GM23338 (cell line): ENCODE data around the gene VRTN. TPM values are rescaled to one million over a fixed set of nuclear protein-coding genes. Genes with fewer than 3 reads are reported as not detected.

ENCODE experiments used
- ATAC-seq: fragments of 200-7000 bp; cut with Tn5 transposase; 3 replicates; pipeline ENCODE4 v1.9.1; 2020
- DNase-seq: peaks from one replicate; pipeline ENCODE4 v3.0.0-alpha.2; 2015; ENCODE audit warnings: low spot score
- H2AFZ ChIP-seq: fragments of 200-600 bp; sonication (generic); 2 replicates; pipeline ENCODE4 v1.8.0; 2016; ENCODE audit warnings: antibody characterized with exemption, mild to moderate bottlenecking, moderate library complexity
- H3F3A ChIP-seq: fragments of 200-600 bp; sonication (generic); replicated peaks from 2 replicates; pipeline ENCODE4 v1.8.0; 2017; ENCODE audit warnings: antibody characterized with exemption, mixed run types, low read depth
- H3K27ac ChIP-seq: fragments of 200-600 bp; sonication (generic); 2 replicates; pipeline ENCODE4 v1.6.1; 2016; ENCODE audit warnings: low read depth
- H3K27me3 ChIP-seq: fragments of 200-600 bp; sonication (generic); 2 replicates; pipeline ENCODE4 v1.8.0; 2016; ENCODE audit warnings: mild to moderate bottlenecking, mixed run types, moderate library complexity; ENCODE audit not compliant: insufficient read depth
- H3K36me3 ChIP-seq: fragments of 200-600 bp; sonication (generic); 2 replicates; pipeline ENCODE4 v1.8.0; 2016; ENCODE audit warnings: mild to moderate bottlenecking; ENCODE audit not compliant: insufficient read depth
- H3K4me1 ChIP-seq: fragments of 200-600 bp; sonication (generic); 2 replicates; pipeline ENCODE4 v1.8.0; 2016; ENCODE audit warnings: mild to moderate bottlenecking, moderate library complexity; ENCODE audit not compliant: insufficient read depth
- H3K4me2 ChIP-seq: fragments of 200-600 bp; sonication (generic); 2 replicates; pipeline ENCODE4 v1.7.1; 2017; ENCODE audit warnings: mixed run types
- H3K4me3 ChIP-seq: fragments of 200-600 bp; sonication (generic); 2 replicates; pipeline ENCODE4 v1.6.1; 2016; ENCODE audit warnings: mixed run types
- H3K79me2 ChIP-seq: fragments of 200-600 bp; sonication (generic); replicated peaks from 2 replicates; pipeline ENCODE4 v1.8.0; 2017; ENCODE audit warnings: mild to moderate bottlenecking; ENCODE audit not compliant: insufficient read depth
- H3K9me2 ChIP-seq: fragments of 200-600 bp; sonication (generic); 2 replicates; pipeline ENCODE4 v1.8.0; 2017; ENCODE audit not compliant: insufficient read depth
- H4K20me1 ChIP-seq: fragments of 200-600 bp; sonication (generic); replicated peaks from 2 replicates; pipeline ENCODE4 v1.8.0; 2017; ENCODE audit warnings: mild to moderate bottlenecking; ENCODE audit not compliant: insufficient read depth
- H3K27ac Mint-ChIP-seq: 2 replicates; pipeline ENCODE4 v1.8.0; 2020; ENCODE audit warnings: inconsistent platforms, mild to moderate bottlenecking, moderate library complexity, mixed read lengths
- H3K27me3 Mint-ChIP-seq: 3 replicates; pipeline ENCODE4 v1.8.0; 2022; ENCODE audit warnings: low read depth, mild to moderate bottlenecking, moderate library complexity, mixed read lengths, inconsistent platforms; ENCODE audit not compliant: insufficient read depth, poor library complexity
- H3K36me3 Mint-ChIP-seq: 3 replicates; pipeline ENCODE4 v1.8.0; 2021; ENCODE audit warnings: low read depth, mild to moderate bottlenecking, inconsistent platforms, moderate library complexity, mixed read lengths
- H3K4me1 Mint-ChIP-seq: 3 replicates; pipeline ENCODE4 v1.8.0; 2020; ENCODE audit warnings: mild to moderate bottlenecking, inconsistent platforms, mixed read lengths
- H3K4me3 Mint-ChIP-seq: 3 replicates; pipeline ENCODE4 v1.8.0; 2021; ENCODE audit warnings: moderate library complexity, mild to moderate bottlenecking, inconsistent platforms, mixed read lengths
- H3K9me3 Mint-ChIP-seq: 3 replicates; pipeline ENCODE4 v1.8.0; 2020; ENCODE audit warnings: moderate library complexity, mild to moderate bottlenecking, inconsistent platforms, mixed read lengths
- CREB1 ChIP-seq: fragments of 250-450 bp; sonication (Bioruptor Pico); IDR thresholded peaks from 2 replicates; pipeline ENCODE4 v1.5.0; 2020; ENCODE audit warnings: low read depth, mild to moderate bottlenecking, moderate library complexity
- EZH2 ChIP-seq: fragments of 200-600 bp; sonication (generic); IDR thresholded peaks from one replicate; pipeline ENCODE4 v1.8.0; 2017; ENCODE audit warnings: antibody characterized with exemption, mild to moderate bottlenecking, low read depth; ENCODE audit not compliant: unreplicated experiment
- EZH2phosphoT487 ChIP-seq: fragments of 200-600 bp; sonication (generic); IDR thresholded peaks from one replicate; pipeline ENCODE4 v1.8.1; 2018; ENCODE audit warnings: antibody characterized with exemption; ENCODE audit not compliant: unreplicated experiment
- polyA plus RNA-seq: library from polyadenylated mRNA; unstranded; fragments of >200 nt; fragmentation: Nextera tagmentation; extraction: Ambion mirVana; gene quantifications from 2 replicates; pipeline ENCODE4 v1.2.1, GENCODE V29; 2016
- total RNA-seq: library from RNA; depleted of rRNA; stranded (reverse); fragments of >200 nt; shearing (Covaris generic); gene quantifications from 2 replicates; pipeline ENCODE4 v1.2.3, GENCODE V29; 2014
- TF ChIP-seq, protein P1 (sequence below), 2 experiments: fragments of 200-600 bp in 1 of 2; sonication (generic) in 1 of 2; conservative IDR thresholded peaks; 2 replicates each; pipeline versions ENCODE4 v1.5.1 to v1.6.1; 2016 to 2017; ENCODE audit warnings: antibody characterized with exemption in 2 of 2, low read depth in 2 of 2, mild to moderate bottlenecking in 2 of 2, moderate library complexity in 1 of 2
- TF ChIP-seq, protein P2 (sequence below): IDR thresholded peaks from one replicate; pipeline ENCODE4 v1.6.1; 2018; ENCODE audit warnings: antibody characterized with exemption; ENCODE audit not compliant: unreplicated experiment
- TF ChIP-seq, protein P3 (sequence below): fragments of 250-450 bp; sonication (Bioruptor Pico); IDR thresholded peaks from 2 replicates; pipeline ENCODE4 v1.5.0; 2020; ENCODE audit warnings: mild to moderate bottlenecking, moderate library complexity

VRTN gene
- total and polyA plus RNA-seq, 2 experiments from 2014 or later: 63.9 to 143 TPM

DNA sequence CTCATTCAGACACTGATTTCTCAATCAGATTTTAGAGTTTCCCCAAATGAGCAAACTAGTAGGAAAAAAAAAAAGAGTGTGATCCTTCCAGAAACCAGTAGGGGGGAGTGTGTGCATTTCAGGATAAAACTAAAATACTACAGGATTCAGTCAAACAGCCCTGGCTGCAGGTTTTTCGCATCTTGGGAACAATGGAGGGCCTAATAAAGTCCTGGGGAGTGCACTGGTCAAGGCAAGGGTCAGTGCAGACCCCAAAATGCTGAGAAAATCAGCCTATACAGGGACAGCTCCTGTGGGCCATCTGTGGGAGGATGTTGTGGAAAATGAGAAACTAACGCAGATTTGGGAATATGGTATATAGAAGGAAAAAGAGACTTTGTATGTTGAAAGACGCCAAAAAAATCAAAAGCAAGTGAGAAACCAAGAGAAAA lies 23.3 kb upstream of the VRTN start:
- Histone ChIP-seq H3K9me2 (no peaks in the 10 kb centered on the region), H3K4me3 (no peak overlapping the region), H3K4me1 (peaks cover 25% of the 10 kb centered on the region; the same call in 1 of the 2 replicates), H3K79me2 (no peaks in the 10 kb centered on the region), H3K27ac (peak overlapping the region; percentile 100), H4K20me1 (no peaks in the 10 kb centered on the region), H2AFZ (no peak overlapping the region), H3K27me3 (no peaks in the 10 kb centered on the region), H3K4me2 (peak overlapping the region; percentile 63), H3K36me3 (no peaks in the 10 kb centered on the region), H3F3A (no peaks in the 10 kb centered on the region)
- Mint-ChIP-seq H3K36me3 (peaks cover 4% of the 10 kb centered on the region; the same call in 1 of the 3 replicates), H3K4me3 (peak overlapping the region; percentile 54; the same call in 2 of the 3 replicates), H3K4me1 (peaks cover 32% of the 10 kb centered on the region), H3K27ac (peak overlapping the region; percentile 99), H3K27me3 (peaks cover 17% of the 10 kb centered on the region), H3K9me3 (no peaks in the 10 kb centered on the region; the same call in 2 of the 3 replicates)
- peak; percentile 10; the same call in 2 of the 3 replicates for ATAC-seq
- peak; percentile 90 for DNase-seq
- TF ChIP-seq, protein P1, sequence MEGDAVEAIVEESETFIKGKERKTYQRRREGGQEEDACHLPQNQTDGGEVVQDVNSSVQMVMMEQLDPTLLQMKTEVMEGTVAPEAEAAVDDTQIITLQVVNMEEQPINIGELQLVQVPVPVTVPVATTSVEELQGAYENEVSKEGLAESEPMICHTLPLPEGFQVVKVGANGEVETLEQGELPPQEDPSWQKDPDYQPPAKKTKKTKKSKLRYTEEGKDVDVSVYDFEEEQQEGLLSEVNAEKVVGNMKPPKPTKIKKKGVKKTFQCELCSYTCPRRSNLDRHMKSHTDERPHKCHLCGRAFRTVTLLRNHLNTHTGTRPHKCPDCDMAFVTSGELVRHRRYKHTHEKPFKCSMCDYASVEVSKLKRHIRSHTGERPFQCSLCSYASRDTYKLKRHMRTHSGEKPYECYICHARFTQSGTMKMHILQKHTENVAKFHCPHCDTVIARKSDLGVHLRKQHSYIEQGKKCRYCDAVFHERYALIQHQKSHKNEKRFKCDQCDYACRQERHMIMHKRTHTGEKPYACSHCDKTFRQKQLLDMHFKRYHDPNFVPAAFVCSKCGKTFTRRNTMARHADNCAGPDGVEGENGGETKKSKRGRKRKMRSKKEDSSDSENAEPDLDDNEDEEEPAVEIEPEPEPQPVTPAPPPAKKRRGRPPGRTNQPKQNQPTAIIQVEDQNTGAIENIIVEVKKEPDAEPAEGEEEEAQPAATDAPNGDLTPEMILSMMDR (conservative IDR thresholded peaks at IDR 0.05; ENCODE audit: low read depth in 2 of 2): peak; percentile 73 to 78
- TF ChIP-seq EZH2phosphoT487: no peak
- TF ChIP-seq, protein P2, sequence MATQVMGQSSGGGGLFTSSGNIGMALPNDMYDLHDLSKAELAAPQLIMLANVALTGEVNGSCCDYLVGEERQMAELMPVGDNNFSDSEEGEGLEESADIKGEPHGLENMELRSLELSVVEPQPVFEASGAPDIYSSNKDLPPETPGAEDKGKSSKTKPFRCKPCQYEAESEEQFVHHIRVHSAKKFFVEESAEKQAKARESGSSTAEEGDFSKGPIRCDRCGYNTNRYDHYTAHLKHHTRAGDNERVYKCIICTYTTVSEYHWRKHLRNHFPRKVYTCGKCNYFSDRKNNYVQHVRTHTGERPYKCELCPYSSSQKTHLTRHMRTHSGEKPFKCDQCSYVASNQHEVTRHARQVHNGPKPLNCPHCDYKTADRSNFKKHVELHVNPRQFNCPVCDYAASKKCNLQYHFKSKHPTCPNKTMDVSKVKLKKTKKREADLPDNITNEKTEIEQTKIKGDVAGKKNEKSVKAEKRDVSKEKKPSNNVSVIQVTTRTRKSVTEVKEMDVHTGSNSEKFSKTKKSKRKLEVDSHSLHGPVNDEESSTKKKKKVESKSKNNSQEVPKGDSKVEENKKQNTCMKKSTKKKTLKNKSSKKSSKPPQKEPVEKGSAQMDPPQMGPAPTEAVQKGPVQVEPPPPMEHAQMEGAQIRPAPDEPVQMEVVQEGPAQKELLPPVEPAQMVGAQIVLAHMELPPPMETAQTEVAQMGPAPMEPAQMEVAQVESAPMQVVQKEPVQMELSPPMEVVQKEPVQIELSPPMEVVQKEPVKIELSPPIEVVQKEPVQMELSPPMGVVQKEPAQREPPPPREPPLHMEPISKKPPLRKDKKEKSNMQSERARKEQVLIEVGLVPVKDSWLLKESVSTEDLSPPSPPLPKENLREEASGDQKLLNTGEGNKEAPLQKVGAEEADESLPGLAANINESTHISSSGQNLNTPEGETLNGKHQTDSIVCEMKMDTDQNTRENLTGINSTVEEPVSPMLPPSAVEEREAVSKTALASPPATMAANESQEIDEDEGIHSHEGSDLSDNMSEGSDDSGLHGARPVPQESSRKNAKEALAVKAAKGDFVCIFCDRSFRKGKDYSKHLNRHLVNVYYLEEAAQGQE: no peak

DNA sequence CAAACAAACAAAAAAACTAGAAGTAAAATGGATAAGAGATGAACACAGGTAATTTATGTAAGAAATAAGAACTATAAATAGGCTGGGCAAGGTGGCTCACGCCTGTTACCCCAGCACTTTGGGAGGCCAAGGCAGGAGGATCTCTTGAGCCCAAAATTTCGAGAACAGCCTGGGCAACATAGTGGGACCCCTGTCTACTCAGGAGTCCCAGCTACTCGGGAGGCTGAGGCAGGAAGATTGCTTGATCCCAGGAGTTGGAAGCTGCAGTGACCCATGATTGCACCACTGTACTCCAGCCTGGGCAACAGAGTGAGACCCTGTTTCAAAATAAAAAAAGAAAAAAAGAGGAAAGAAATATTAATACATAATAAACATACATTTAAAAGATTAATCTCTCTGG lies 22.8 kb upstream of the VRTN start:
- H3K36me3 ChIP-seq: no peaks in the 10 kb centered on the region
- H4K20me1 ChIP-seq: no peaks in the 10 kb centered on the region
- H3K79me2 ChIP-seq: no peaks in the 10 kb centered on the region
- H3F3A ChIP-seq: no peaks in the 10 kb centered on the region
- Mint-ChIP-seq H3K9me3 (no peaks in the 10 kb centered on the region; the same call in 2 of the 3 replicates), H3K4me3 (peak overlapping the region; percentile 55; the same call in 2 of the 3 replicates), H3K27me3 (peaks cover 17% of the 10 kb centered on the region), H3K36me3 (peaks cover 4% of the 10 kb centered on the region; the same call in 1 of the 3 replicates), H3K27ac (peak overlapping the region; percentile 99), H3K4me1 (peaks cover 35% of the 10 kb centered on the region)
- DNase-seq: no peak
- H2AFZ ChIP-seq: no peak overlapping the region
- peak overlapping the region; percentile 63 for H3K4me2 ChIP-seq
- no peaks in the 10 kb centered on the region for H3K27me3 ChIP-seq
- H3K4me3 ChIP-seq: no peak overlapping the region
- H3K9me2 ChIP-seq: no peaks in the 10 kb centered on the region
- ATAC-seq: no peak
- H3K27ac ChIP-seq: peak overlapping the region; percentile 100
- peaks cover 25% of the 10 kb centered on the region; the same call in 1 of the 2 replicates for H3K4me1 ChIP-seq
- TF ChIP-seq EZH2phosphoT487 (no peak), CREB1 (CRISPR knock-in tag) (no peak), EZH2 (no peak)
- TF ChIP-seq, protein P3, sequence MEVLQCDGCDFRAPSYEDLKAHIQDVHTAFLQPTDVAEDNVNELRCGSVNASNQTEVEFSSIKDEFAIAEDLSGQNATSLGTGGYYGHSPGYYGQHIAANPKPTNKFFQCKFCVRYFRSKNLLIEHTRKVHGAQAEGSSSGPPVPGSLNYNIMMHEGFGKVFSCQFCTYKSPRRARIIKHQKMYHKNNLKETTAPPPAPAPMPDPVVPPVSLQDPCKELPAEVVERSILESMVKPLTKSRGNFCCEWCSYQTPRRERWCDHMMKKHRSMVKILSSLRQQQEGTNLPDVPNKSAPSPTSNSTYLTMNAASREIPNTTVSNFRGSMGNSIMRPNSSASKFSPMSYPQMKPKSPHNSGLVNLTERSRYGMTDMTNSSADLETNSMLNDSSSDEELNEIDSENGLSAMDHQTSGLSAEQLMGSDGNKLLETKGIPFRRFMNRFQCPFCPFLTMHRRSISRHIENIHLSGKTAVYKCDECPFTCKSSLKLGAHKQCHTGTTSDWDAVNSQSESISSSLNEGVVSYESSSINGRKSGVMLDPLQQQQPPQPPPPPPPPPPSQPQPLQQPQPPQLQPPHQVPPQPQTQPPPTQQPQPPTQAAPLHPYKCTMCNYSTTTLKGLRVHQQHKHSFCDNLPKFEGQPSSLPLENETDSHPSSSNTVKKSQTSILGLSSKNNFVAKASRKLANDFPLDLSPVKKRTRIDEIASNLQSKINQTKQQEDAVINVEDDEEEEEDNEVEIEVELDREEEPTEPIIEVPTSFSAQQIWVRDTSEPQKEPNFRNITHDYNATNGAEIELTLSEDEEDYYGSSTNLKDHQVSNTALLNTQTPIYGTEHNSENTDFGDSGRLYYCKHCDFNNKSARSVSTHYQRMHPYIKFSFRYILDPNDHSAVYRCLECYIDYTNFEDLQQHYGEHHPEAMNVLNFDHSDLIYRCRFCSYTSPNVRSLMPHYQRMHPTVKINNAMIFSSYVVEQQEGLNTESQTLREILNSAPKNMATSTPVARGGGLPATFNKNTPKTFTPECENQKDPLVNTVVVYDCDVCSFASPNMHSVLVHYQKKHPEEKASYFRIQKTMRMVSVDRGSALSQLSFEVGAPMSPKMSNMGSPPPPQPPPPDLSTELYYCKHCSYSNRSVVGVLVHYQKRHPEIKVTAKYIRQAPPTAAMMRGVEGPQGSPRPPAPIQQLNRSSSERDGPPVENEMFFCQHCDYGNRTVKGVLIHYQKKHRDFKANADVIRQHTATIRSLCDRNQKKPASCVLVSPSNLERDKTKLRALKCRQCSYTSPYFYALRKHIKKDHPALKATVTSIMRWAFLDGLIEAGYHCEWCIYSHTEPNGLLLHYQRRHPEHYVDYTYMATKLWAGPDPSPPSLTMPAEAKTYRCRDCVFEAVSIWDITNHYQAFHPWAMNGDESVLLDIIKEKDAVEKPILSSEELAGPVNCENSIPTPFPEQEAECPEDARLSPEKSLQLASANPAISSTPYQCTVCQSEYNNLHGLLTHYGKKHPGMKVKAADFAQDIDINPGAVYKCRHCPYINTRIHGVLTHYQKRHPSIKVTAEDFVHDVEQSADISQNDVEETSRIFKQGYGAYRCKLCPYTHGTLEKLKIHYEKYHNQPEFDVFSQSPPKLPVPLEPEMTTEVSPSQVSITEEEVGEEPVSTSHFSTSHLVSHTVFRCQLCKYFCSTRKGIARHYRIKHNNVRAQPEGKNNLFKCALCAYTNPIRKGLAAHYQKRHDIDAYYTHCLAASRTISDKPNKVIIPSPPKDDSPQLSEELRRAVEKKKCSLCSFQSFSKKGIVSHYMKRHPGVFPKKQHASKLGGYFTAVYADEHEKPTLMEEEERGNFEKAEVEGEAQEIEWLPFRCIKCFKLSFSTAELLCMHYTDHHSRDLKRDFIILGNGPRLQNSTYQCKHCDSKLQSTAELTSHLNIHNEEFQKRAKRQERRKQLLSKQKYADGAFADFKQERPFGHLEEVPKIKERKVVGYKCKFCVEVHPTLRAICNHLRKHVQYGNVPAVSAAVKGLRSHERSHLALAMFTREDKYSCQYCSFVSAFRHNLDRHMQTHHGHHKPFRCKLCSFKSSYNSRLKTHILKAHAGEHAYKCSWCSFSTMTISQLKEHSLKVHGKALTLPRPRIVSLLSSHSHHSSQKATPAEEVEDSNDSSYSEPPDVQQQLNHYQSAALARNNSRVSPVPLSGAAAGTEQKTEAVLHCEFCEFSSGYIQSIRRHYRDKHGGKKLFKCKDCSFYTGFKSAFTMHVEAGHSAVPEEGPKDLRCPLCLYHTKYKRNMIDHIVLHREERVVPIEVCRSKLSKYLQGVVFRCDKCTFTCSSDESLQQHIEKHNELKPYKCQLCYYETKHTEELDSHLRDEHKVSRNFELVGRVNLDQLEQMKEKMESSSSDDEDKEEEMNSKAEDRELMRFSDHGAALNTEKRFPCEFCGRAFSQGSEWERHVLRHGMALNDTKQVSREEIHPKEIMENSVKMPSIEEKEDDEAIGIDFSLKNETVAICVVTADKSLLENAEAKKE (CRISPR knock-in tag): no peak
- TF ChIP-seq, protein P1 (conservative IDR thresholded peaks at IDR 0.05; ENCODE audit: low read depth in 2 of 2): no peak
